Measurements from ENCODE around the gene NUP205. TPM values are rescaled to one million over a fixed set of nuclear protein-coding genes. Genes with fewer than 3 reads are reported as not detected.
"Not testable (repeated sequence)": the region's sequence is repeated elsewhere in the genome, so short reads cannot be mapped to it uniquely, and the experiment has no call there.

NUP205 gene
- total and polyA plus RNA-seq, 12 donors, result 22.3 to 48.1 (median 35.4) TPM

GRCh38 chr7:135664046-135664589 is 106.4 kb downstream of the NUP205 start:
- peaks cover 9 to 34% of the 10 kb centered on the region in 2 donors for H3K4me1 ChIP-seq (replicated peaks in 1 of 2)
- no peaks in the 10 kb centered on the region for H3K27me3 ChIP-seq
- peak overlapping the region in 3 of 5 donors; percentile 91 to 98 (median 97) for H3K27ac ChIP-seq
- DNase-seq, result peak in 1 of 7 donors; percentile 20
- peak overlapping the region in 1 of 4 donors; percentile 96 for H3K4me3 ChIP-seq
- no peaks in the 10 kb centered on the region for H3K9me3 ChIP-seq (replicated peaks in 1 of 3)
- WGBS, 4 donors, result 60 to 79% (median 71%) methylated on average over 3 of the region's 3 CpGs
- TF ChIP-seq, protein P1, sequence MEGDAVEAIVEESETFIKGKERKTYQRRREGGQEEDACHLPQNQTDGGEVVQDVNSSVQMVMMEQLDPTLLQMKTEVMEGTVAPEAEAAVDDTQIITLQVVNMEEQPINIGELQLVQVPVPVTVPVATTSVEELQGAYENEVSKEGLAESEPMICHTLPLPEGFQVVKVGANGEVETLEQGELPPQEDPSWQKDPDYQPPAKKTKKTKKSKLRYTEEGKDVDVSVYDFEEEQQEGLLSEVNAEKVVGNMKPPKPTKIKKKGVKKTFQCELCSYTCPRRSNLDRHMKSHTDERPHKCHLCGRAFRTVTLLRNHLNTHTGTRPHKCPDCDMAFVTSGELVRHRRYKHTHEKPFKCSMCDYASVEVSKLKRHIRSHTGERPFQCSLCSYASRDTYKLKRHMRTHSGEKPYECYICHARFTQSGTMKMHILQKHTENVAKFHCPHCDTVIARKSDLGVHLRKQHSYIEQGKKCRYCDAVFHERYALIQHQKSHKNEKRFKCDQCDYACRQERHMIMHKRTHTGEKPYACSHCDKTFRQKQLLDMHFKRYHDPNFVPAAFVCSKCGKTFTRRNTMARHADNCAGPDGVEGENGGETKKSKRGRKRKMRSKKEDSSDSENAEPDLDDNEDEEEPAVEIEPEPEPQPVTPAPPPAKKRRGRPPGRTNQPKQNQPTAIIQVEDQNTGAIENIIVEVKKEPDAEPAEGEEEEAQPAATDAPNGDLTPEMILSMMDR (IDR thresholded peaks at IDR 0.05), result no peak
- TF ChIP-seq POLR2A (IDR thresholded peaks at IDR 0.05), result no peak
- H3K36me3 ChIP-seq (replicated peaks in 1 of 2), result no peaks in the 10 kb centered on the region
- intact Hi-C loops (cut with DNase I), result no loop called here

DNA sequence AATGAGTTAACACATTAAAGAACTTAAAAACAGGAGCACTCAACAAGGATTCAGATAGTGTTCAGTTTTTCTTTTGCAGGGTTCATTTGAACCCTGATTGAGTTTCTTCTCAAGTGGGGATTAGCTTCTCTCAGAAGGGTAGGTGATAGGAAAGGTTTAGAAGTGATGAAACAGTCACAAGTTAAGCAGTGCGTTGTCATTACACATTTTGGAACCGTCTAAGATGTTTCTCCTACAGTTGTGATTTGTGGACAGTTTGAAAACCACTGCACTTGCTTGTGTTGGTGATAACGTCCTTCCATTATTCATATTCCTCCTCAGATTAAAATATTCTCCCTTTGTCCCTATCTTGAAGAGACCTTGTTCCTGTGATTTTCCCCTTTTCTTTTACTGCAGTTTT is 107.3 kb downstream of the NUP205 start:
- peak overlapping the region in 1 of 5 donors; percentile 97 for H3K27ac ChIP-seq
- H3K4me1 ChIP-seq (replicated peaks in 1 of 2), result peaks cover 9 to 42% of the 10 kb centered on the region in 2 donors
- H3K36me3 ChIP-seq (replicated peaks in 1 of 2), result no peaks in the 10 kb centered on the region
- no peak overlapping the region for H3K4me3 ChIP-seq
- no peaks in the 10 kb centered on the region for H3K27me3 ChIP-seq
- WGBS, 4 donors, result 64 to 72% (median 70%) methylated on average over 3 of the region's 3 CpGs
- intact Hi-C loops (cut with DNase I), result no loop called here
- no peaks in the 10 kb centered on the region for H3K9me3 ChIP-seq (replicated peaks in 1 of 3)
- TF ChIP-seq, protein P1 (IDR thresholded peaks at IDR 0.05), result no peak
- TF ChIP-seq POLR2A (IDR thresholded peaks at IDR 0.05), result no peak
- no peak for DNase-seq

- H3K36me3 ChIP-seq (replicated peaks in 1 of 2), result no peaks in the 10 kb centered on the region
- no peak overlapping the region for H3K4me3 ChIP-seq
- H3K4me1 ChIP-seq (replicated peaks in 1 of 2), result peaks cover 9 to 52% of the 10 kb centered on the region in 2 donors
- 52 to 68% (median 57%) methylated on average over 11 of the region's 11 CpGs for WGBS, 4 donors
- DNase-seq, result peak in 3 of 7 donors; percentile 44 to 60 (median 49)
- no peak for TF ChIP-seq POLR2A (IDR thresholded peaks at IDR 0.05)
- TF ChIP-seq, protein P1 (IDR thresholded peaks at IDR 0.05), result no peak
- H3K27ac ChIP-seq, result peak overlapping the region in 2 of 5 donors; percentile 52 to 63
- H3K9me3 ChIP-seq (replicated peaks in 1 of 3), result no peaks in the 10 kb centered on the region
- intact Hi-C loops (cut with DNase I), result no loop called here
- no peaks in the 10 kb centered on the region for H3K27me3 ChIP-seq
These were observed 108.4 kb downstream of the NUP205 start for GRCh38 chr7:135666156-135666555.

DNA sequence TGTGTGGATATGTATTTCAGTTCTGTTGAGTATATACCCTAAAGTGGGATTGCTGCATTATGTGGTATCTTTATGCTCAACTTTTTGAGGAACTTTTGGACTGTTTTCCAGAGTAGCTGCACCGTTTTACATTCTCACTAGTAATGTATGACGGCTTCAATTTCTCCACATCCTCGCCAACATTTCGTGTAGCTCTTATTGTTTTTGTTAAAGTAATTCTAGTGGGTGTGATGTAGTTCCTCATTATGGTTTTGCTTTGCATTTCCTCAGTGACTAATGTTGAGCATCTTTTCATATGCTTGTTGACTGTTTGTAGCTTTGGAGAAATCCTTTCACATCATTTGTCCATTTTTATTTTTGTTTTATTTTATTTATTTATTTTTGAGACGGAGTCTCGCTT is 109.1 kb downstream of the NUP205 start:
- no peak overlapping the region for H3K27ac ChIP-seq
- TF ChIP-seq, protein P1 (IDR thresholded peaks at IDR 0.05), result no peak
- H3K27me3 ChIP-seq, result no peaks in the 10 kb centered on the region
- 83 to 86% (median 84%) methylated on average over 6 of the region's 6 CpGs for WGBS, 4 donors
- H3K4me3 ChIP-seq, result no peak overlapping the region
- peaks cover 9 to 53% of the 10 kb centered on the region in 2 donors for H3K4me1 ChIP-seq (replicated peaks in 1 of 2)
- intact Hi-C loops (cut with DNase I), result no loop called here
- H3K9me3 ChIP-seq (replicated peaks in 1 of 3), result no peaks in the 10 kb centered on the region
- no peaks in the 10 kb centered on the region for H3K36me3 ChIP-seq (replicated peaks in 1 of 2)
- no peak for DNase-seq

DNA sequence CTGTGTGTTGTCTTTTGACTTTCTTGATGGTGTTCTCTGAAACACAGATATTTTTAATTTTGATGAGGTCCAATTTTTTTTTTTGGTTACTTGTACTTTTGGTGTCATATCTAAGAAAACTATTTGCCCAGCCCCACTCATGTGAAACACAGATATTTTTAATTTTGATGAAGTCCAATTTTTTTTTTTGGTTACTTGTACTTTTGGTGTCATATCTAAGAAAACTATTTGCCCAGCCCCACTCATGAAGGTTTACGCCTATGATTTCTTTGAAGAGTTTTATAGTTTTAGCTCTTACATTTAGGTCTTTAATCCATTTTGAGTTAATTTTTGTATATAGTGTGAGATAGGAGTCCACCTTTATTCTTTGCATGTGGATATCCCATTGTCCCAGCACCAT is 109.9 kb downstream of the NUP205 start:
- H3K4me3 ChIP-seq; H3K27ac ChIP-seq; H3K27me3 ChIP-seq; intact Hi-C loops (cut with DNase I); H3K36me3 ChIP-seq (replicated peaks in 1 of 2); DNase-seq; H3K9me3 ChIP-seq (replicated peaks in 1 of 3): not testable (repeated sequence)
- H3K4me1 ChIP-seq (replicated peaks in 1 of 2), result peaks cover 12 to 54% of the 10 kb centered on the region in 2 donors
- 92 to 100% (median 98%) methylated on average over 1 of the region's 1 CpG for WGBS, 4 donors

- DNase-seq; H3K4me3 ChIP-seq; intact Hi-C loops (cut with DNase I); H3K36me3 ChIP-seq (replicated peaks in 1 of 2); H3K27me3 ChIP-seq; H3K9me3 ChIP-seq (replicated peaks in 1 of 3); H3K27ac ChIP-seq: not testable (repeated sequence)
- whole genome bisulfite sequencing, 4 donors, result 65 to 79% (median 71%) methylated on average over 6 of the region's 6 CpGs
- peaks cover 17 to 56% of the 10 kb centered on the region in 2 donors for H3K4me1 ChIP-seq (replicated peaks in 1 of 2)
These were observed 111.2 kb downstream of the NUP205 start for GRCh38 chr7:135668852-135669395.

All from adrenal gland (tissue), 12 donors.